GM19372 (cell line): ENCODE data around the gene GGTLC2.

ENCODE experiments used
- ATAC-seq: cut with Tn5 transposase; IDR thresholded peaks from one replicate; pipeline ENCODE4 v1.9.1; 2021; ENCODE audit warnings: mild to moderate bottlenecking, low read depth, moderate library complexity; ENCODE audit not compliant: unreplicated experiment

Gene GGTLC2

DNA sequence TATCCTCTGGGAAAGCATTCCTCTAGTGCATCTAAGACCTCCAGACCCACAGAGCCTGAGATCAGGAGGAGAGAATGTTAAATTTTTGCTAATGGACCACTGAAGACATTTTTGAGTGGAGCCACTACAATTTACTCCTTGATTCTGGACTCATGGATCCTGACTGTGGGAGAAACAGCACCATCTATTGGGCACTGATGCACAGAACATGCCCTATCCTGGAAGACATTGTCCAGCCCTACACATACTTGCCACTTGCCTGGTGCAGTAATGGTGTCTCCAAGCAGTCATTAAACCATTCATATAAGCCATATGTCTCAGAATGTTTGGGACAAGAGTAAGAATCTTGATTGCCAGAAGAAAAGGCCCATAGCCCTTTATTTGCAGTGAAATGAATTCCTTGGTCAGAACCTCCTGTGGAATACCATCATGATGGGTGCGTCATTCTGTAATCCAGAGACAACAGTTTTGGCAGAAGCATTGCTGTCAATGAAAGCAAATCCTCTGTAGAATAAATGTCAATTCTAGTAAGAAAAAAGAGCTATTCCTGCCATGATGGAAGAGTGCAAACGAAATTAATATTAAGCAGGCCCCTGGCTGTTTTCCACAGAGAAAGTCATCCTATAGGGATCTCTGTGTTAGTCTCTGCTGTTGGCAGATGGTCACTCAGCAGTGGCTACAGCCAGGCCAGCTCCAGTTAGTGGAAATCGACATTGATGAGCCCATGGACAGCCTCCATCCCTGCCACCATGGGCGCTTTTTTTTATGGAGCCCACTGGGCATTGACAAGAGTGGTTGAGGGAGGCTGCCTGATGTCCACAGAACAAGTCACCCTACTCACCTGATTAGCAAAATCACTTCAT is 43.5 kb downstream of the GGTLC2 start:
- no peak for ATAC-seq

DNA sequence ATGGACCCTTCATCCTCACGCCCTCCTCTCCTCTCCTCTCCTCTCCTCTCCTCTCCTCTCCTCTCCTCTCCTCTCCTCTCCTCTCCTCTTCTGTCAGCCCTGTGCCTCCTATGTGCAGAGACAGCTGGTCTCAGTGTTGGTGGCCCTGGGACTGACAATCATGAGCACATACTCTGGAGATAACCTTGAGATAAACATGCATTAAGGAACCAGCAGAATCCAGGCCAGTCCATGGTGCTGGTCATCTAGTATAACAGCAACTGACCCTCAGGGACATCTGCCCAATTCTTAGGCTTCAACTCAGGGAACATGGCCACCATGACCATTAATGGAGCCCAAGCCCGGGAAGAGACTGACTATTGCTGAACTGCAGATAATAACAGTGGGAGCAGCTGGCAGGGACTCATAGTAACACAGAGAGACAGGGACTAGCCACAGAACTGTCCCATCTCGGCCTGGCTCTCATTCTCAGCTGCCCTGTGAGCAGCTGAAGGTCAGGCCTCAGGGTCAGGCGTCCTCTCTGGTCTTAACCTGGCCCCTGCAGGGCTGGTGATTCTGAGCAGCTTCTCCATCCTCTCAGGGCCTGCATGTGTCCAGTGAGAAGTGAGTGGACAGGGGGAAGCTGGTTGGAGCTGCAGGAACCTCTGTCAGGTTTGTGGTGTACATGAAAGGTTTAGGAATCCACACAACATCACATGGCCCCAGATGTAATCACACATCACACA is 45.4 kb downstream of the GGTLC2 start:
- ATAC-seq: no peak

DNA sequence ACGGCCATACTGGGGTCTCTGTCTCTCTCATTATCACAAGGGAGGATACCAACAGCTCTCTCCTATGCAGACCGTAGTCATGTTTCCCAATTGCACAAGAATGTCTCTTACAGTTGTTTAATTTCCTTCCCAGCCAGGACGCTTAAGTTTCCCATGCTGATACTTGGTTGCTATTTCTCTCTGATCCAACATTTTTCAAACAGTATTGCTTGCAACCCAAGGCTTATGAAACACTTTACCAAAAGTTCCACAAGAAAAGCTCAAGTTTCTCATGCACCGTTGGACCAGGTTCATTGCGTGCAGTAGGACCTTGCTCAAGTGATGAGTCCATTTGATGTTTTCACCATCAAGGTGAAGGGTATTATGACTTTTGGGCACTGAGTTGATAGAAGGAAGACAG is 46.6 kb downstream of the GGTLC2 start:
- ATAC-seq: no peak

DNA sequence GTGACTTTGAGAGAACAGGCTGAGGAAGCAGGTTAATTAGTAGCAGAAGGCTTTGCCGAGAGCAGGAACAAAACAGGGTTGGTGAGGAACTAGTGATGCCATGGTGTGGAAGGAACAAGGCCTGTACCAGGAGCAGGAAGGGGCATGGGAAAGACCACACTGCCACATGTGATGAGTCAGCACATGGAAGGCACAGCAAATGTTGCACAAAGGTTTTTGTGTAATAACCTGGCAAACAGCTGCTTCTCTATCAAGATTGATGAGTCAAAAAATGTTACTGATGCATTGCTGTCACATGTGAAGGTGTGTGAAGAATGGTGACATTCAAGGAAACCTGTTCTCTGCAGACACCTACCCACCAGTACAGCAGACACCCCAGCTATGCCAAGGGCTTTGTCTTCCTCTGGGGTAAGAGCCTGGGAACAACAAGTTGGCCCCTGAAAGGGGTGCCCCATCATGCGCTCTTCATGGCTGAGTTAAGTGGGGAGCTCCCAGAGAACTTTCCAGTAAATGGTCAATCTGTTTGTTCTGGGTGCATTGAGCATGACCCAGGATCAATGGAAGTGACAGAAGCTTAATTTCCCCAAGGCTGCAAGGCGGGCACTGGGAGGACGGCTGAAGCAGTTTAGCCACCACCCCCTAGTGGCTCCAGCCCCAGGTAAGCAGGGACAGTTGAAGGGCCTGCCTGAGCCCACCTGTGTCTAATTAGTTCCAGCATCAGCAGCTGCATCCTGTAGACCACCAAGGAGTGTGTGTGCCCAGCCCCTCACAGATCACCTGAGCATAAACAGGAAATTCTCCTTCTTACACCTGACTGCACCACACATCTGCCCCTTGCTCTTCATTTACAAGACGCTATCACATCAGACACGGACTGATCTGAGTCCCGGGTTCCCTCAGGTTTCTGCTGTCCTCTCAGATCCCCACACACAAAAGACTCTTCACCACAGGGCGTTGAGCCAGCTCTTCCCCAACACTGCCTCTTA is 47.6 kb downstream of the GGTLC2 start:
- no peak for ATAC-seq

DNA sequence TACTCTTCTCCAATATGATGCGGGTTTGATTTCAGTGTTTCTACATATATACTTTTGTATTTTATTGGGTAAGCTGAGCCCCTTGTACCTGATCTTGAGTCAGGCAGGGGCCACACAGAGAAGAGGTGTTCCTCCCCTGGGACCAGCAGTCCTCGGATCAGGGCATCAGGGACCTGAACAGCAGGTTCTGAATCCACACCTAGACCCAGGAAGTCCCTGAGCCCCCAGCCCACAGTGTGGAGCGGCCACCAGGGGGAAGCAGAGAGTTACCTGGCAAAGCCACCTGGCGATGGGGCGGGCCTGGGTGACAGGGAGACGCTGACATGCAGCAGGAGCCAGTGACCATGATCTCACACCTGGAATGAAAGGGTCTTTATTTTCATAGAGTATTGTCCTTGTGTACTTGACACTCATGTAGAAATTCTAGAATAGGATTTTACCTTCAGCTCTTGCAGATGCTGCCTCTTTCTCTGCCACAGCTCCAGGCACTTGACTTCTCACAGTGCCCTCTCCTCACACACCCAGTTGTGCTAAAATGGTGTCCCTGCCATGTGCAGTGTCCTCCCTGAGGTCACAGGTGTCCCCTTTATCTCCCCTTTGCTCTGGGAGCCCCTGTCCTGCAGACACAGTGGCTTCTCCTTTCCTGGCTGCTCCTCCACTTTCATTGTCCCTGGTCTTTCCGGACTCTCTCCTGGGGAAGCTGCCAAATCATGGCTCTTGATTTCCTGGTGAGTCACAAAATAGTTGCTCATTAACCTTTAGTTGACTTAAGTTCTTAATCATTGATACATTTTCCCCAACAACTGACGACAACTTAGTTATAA is 48.5 kb downstream of the GGTLC2 start:
- no peak for ATAC-seq

DNA sequence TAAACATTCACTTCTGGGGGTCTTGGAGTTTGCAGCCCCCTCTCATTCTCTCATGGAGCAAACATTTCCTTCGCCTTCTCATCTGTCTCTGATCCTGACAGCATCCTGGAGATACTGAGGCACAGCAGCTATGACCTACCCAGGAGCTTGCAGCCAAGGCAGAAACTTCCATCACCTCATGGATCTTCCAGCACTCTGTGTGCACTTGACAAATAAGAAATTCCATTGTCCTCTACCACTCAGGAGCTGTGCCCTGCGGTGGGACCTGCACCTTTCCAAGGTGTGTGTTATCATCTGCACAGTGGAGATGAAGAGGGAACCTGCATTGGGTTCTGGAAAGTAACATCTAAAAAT is 49.1 kb downstream of the GGTLC2 start:
- ATAC-seq: no peak

DNA sequence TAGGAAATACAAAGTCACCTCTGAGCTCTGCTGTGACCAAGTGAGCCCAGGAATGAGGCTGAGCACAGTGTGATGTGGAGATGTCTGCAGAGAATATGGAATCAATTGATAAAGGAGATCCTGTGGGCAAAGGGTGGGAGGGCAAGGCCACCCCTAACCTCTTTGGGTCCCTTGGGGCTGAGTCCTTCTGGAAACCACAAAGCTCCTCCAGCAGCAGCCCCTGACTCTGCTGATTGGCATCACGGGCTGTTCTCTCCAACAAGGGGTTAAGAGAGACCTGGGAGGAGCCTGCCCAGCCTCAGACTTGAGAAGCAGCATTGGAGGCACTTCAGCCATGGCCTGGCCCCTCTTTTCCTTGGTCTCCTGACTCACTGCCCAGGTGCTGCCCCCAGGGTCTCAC is 49.7 kb downstream of the GGTLC2 start:
- no peak for ATAC-seq

DNA sequence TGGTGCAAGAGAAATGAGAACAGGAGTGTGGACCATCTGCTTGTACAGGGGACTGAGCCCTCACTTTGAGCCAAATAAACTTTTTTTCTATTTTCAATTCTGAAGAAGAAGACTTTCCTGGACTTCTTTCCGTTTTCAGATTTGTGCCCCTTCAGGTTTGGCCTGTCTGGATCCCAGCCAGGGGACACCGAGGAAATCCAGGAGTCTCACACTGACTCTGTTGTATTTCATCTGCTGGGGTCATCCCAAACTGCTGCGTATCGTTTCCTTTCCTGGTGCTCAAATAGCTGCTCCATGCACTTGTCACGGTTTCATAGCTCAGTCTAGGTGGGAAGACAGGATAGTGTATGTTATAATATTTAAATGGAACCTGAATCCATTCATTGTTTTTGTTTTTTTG is 51.7 kb downstream of the GGTLC2 start:
- no peak for ATAC-seq
